Measurements from ENCODE around the gene DOCK11. TPM values are rescaled to one million over a fixed set of nuclear protein-coding genes. Genes with fewer than 3 reads are reported as not detected.

The DOCK11 gene
- total and polyA plus RNA-seq, 2 of the 4 experiments (the other 2 are of a cell fraction), result 3.9 to 13.1 TPM

DNA sequence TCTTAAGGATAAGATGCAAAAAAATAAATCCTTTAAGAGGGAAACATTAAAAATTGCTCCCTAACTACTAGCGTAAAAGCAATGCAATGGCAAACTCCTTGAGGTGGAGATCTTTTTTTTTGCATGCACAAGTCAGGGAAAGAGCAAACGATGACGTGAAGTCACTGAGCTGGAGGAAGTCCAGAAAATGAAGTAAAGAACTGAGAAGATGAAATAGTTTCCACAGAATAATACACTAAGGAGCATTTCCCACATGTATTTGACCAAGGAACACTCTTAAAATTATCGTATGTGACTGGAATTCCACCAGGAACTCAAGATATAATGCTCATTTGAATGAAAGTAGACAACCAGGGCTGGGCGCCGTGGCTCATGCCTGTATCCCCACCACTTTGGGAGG lies 21.0 kb upstream of the DOCK11 start:
- Histone ChIP-seq H2AK5ac (ENCODE audit: low read depth, low read length) (no peak overlapping the region), H3K4me1 (ENCODE audit: control insufficient read depth, insufficient read depth, low read length) (no peaks in the 10 kb centered on the region), H3K23ac (ENCODE audit: low read depth, low read length) (no peak overlapping the region), H2BK120ac (ENCODE audit: low read depth, low read length) (no peak overlapping the region), H2AFZ (replicated peaks; ENCODE audit: low read length, poor library complexity) (no peak overlapping the region), H3K18ac (ENCODE audit: low read depth, low read length) (no peak overlapping the region), H4K91ac (ENCODE audit: insufficient read depth, low read depth, low read length) (no peak overlapping the region), H2AK9ac (replicated peaks; ENCODE audit: low read depth, low read length, poor library complexity) (no peak overlapping the region), H3K36me3 (ENCODE audit: control insufficient read depth, insufficient read depth, low read length) (no peaks in the 10 kb centered on the region), H4K5ac (ENCODE audit: low read depth, low read length) (no peak overlapping the region), H2BK5ac (ENCODE audit: low read depth, low read length, poor library complexity, severe bottlenecking) (no peak overlapping the region), H4K8ac (ENCODE audit: low read depth in 2 of 2, low read length in 2 of 2) (no peak overlapping the region), H3K4me2 (ENCODE audit: low read depth, low read length) (no peak overlapping the region), H3K4me3 (ENCODE audit: insufficient read depth, low read depth, low read length) (no peak overlapping the region), H3K79me1 (ENCODE audit: low read depth in 1 of 2, low read length in 2 of 2) (no peaks in the 10 kb centered on the region), H3K14ac (replicated peaks; ENCODE audit: low read depth, low read length) (no peak overlapping the region), H3K9me1 (ENCODE audit: insufficient read depth, low read length) (no peaks in the 10 kb centered on the region), H3K27me3 (ENCODE audit: control insufficient read depth, insufficient read depth, low read length) (no peaks in the 10 kb centered on the region), H2BK20ac (ENCODE audit: low read depth, low read length) (no peak overlapping the region), H3K56ac (ENCODE audit: extremely low read depth, insufficient read depth, low read length) (no peak overlapping the region), H3K9ac (ENCODE audit: low read depth, low read length) (no peak overlapping the region), H4K20me1 (ENCODE audit: insufficient read depth, low read length) (no peaks in the 10 kb centered on the region), H3K9me3 (ENCODE audit: control insufficient read depth, insufficient read depth, low read length) (peaks cover 1% of the 10 kb centered on the region; the same call in 1 of the 2 replicates), H3K27ac (ENCODE audit: insufficient read depth, low read length) (no peak overlapping the region), H2BK15ac (ENCODE audit: low read depth, low read length) (no peak overlapping the region), H3K4ac (ENCODE audit: low read depth, low read length) (no peak overlapping the region)
- ATAC-seq (ENCODE audit: low read depth) (no peak), DNase-seq (peak; percentile 24)
- BruUV-seq (replicated peaks), result no TSS peak
- in situ Hi-C loops (cut with MboI; ENCODE audit: low sequenced_read_pairs), result loop anchor here (25.0 kb wide), 1 partner anchor 338 kb away; the partner anchor contains the start of gene ZCCHC12
- dilution Hi-C loops (cut with HindIII; ENCODE audit: low sequenced_read_pairs, unreplicated experiment), result no loop called here
- intact Hi-C loops (cut with micrococcal nuclease), result no loop called here
- TF ChIP-seq CEBPB (IDR thresholded peaks at IDR 0.05; ENCODE audit: low read depth, low read length), result no peak
- TF ChIP-seq, protein P1, sequence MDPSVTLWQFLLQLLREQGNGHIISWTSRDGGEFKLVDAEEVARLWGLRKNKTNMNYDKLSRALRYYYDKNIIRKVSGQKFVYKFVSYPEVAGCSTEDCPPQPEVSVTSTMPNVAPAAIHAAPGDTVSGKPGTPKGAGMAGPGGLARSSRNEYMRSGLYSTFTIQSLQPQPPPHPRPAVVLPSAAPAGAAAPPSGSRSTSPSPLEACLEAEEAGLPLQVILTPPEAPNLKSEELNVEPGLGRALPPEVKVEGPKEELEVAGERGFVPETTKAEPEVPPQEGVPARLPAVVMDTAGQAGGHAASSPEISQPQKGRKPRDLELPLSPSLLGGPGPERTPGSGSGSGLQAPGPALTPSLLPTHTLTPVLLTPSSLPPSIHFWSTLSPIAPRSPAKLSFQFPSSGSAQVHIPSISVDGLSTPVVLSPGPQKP (IDR thresholded peaks at IDR 0.05; ENCODE audit: borderline replicate concordance, low read depth, low read length), result no peak
- no peak for TF ChIP-seq RCOR1 (IDR thresholded peaks at IDR 0.05; ENCODE audit: insufficient replicate concordance, low read length)
- TF ChIP-seq MAZ (IDR thresholded peaks at IDR 0.05; ENCODE audit: borderline replicate concordance, low read depth, low read length), result no peak
- no peak for TF ChIP-seq POLR2A (IDR thresholded peaks at IDR 0.05; ENCODE audit: low read depth, low read length)
- TF ChIP-seq, protein P2, sequence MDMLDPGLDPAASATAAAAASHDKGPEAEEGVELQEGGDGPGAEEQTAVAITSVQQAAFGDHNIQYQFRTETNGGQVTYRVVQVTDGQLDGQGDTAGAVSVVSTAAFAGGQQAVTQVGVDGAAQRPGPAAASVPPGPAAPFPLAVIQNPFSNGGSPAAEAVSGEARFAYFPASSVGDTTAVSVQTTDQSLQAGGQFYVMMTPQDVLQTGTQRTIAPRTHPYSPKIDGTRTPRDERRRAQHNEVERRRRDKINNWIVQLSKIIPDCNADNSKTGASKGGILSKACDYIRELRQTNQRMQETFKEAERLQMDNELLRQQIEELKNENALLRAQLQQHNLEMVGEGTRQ (IDR thresholded peaks at IDR 0.05; ENCODE audit: low read depth, low read length), result no peak
- TF ChIP-seq NFE2L2 (IDR thresholded peaks at IDR 0.05; ENCODE audit: low read depth, low read length), result no peak
- no peak for TF ChIP-seq CTCF (conservative IDR thresholded peaks at IDR 0.05; ENCODE audit: low read depth, low read length)
- TF ChIP-seq RAD21 (IDR thresholded peaks at IDR 0.05; ENCODE audit: low read length), result no peak
- TF ChIP-seq FOS (IDR thresholded peaks at IDR 0.05; ENCODE audit: low read depth, low read length), result no peak
- TF ChIP-seq MAFK (IDR thresholded peaks at IDR 0.05; ENCODE audit: low read depth, low read length), result no peak
- TF ChIP-seq BHLHE40 (IDR thresholded peaks at IDR 0.05; ENCODE audit: low read depth, low read length), result no peak
- TF ChIP-seq RFX5 (IDR thresholded peaks at IDR 0.05; ENCODE audit: low read depth, low read length), result no peak
- no peak for TF ChIP-seq MXI1 (IDR thresholded peaks at IDR 0.05; ENCODE audit: borderline replicate concordance, low read depth, low read length)
- no peak for TF ChIP-seq CHD1 (IDR thresholded peaks at IDR 0.05; ENCODE audit: low read depth, low read length)
- TF ChIP-seq SMC3 (IDR thresholded peaks at IDR 0.05; ENCODE audit: low read depth, low read length), result no peak
- WGBS, 2 experiments (ENCODE audit: extremely low coverage in 2 of 2, insufficient read length in 1 of 2), result no CpG with 5 or more reads among the region's 6 CpGs
- ChIA-PET CTCF (no interaction called here), POLR2A (ENCODE audit: unreplicated experiment) (no interaction called here)
